Muscle of leg (tissue), 11 donors: ENCODE measurements around the gene COL18A1. TPM values are rescaled to one million over a fixed set of nuclear protein-coding genes. Genes with fewer than 3 reads are reported as not detected.

Experiments used
- DNase-seq: peaks from one replicate; pipeline ENCODE4 v3.0.0; 2013
- H3K27ac ChIP-seq: one replicate; pipeline ENCODE4 v1.5.1; 2013; ENCODE audit warnings: mild to moderate bottlenecking, low read length, control low read depth
- H3K27me3 ChIP-seq: one replicate; pipeline ENCODE4 v1.6.1; 2013; ENCODE audit warnings: low read length; ENCODE audit not compliant: control insufficient read depth, insufficient read depth
- H3K36me3 ChIP-seq: one replicate; pipeline ENCODE4 v1.6.1; 2013; ENCODE audit warnings: low read length; ENCODE audit not compliant: control insufficient read depth, insufficient read depth
- H3K4me1 ChIP-seq: one replicate; pipeline ENCODE4 v1.6.1; 2013; ENCODE audit warnings: low read length; ENCODE audit not compliant: control insufficient read depth, insufficient read depth
- H3K4me3 ChIP-seq: one replicate; pipeline ENCODE4 v1.5.1; 2013; ENCODE audit warnings: low read length, control low read depth
- H3K9me3 ChIP-seq: replicated peaks from 2 replicates; pipeline ENCODE4 v1.6.1; 2013; ENCODE audit warnings: low read depth, low read length; ENCODE audit not compliant: control insufficient read depth
- WGBS: methylation state at CpG from one replicate; pipeline ENCODE4 v1.1.5; 2013; ENCODE audit warnings: missing lambda C conversion rate; ENCODE audit not compliant: insufficient coverage; 5-methylcytosine and 5-hydroxymethylcytosine counted together
- polyA plus RNA-seq, 8 donors: library from polyadenylated mRNA; unstranded; fragments of 120-200 nt; gene quantifications; one replicate each; pipeline versions ENCODE4 v1.2.1 to v1.2.3, GENCODE V29; 2013; ENCODE audit warnings: inconsistent platforms in 1 of 8, low replicate concordance in 1 of 8; ENCODE audit not compliant: insufficient read length in 8 of 8, insufficient read depth in 1 of 8
- total RNA-seq: library from RNA; stranded (reverse); fragments of 120-200 nt; gene quantifications from one replicate; pipeline ENCODE4 v1.2.4, GENCODE V29; 2013

COL18A1 gene
- total and polyA plus RNA-seq, 9 donors = 58.4 to 141 (median 95.6) TPM

GRCh38 chr21:45464309-45464708 lies 59.3 kb downstream of the COL18A1 start:
- no peak overlapping the region for H3K4me3 ChIP-seq
- no peaks in the 10 kb centered on the region for H3K27me3 ChIP-seq
- no peak overlapping the region for H3K27ac ChIP-seq
- H3K9me3 ChIP-seq = peaks cover 14% of the 10 kb centered on the region
- peaks cover 29% of the 10 kb centered on the region for H3K4me1 ChIP-seq
- H3K36me3 ChIP-seq = peaks cover 16% of the 10 kb centered on the region
- WGBS = no CpG with 5 or more reads among the region's 5 CpGs
- no peak for DNase-seq

- Histone ChIP-seq H3K9me3 (peaks cover 14% of the 10 kb centered on the region), H3K4me3 (no peak overlapping the region), H3K27ac (no peak overlapping the region), H3K27me3 (no peaks in the 10 kb centered on the region), H3K4me1 (peaks cover 36% of the 10 kb centered on the region), H3K36me3 (peaks cover 18% of the 10 kb centered on the region)
- 51% methylated on average over 7 of the region's 16 CpGs for WGBS
- DNase-seq = no peak
These were observed 60.1 kb downstream of the COL18A1 start for GRCh38 chr21:45465105-45465504.

DNA sequence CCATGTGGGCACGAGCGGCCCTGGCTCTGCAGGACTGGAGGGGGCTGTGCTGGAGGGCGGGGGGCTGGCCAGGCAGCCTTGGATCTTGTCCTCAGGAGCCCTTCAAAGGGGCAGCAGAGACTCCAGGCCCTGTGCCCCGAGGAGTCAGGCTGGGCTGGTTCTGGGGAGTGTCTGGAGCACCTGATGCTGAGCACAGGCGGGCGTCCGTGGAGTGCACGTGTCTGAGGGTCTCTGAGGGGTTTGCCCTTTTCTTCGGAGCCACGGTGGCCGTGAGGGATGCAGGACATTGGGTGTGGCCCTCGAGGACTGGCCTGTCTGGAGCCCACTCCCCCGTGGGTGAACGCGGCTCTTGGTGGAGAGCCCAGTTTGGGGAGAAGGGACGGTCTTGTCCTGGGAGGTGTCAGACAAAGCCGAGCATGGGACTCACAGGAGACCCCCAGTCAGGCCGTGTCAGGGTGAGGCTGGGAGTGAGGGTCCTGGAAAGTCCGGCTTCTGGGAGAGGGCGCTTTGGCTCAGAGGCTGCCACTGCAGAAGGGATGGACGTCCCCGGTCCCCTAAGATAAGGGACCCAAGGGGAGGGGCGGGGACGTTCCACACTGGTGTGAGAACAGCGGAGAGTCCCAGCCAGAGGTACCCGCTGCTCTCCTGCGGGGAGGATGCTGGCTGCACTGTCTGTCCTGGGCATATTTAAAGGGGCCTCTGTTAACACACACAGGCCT lies 60.8 kb downstream of the COL18A1 start:
- peaks cover 18% of the 10 kb centered on the region for H3K36me3 ChIP-seq
- peaks cover 14% of the 10 kb centered on the region for H3K9me3 ChIP-seq
- WGBS = 73% methylated on average over 16 of the region's 27 CpGs
- H3K27me3 ChIP-seq = no peaks in the 10 kb centered on the region
- no peak for DNase-seq
- H3K4me1 ChIP-seq = peaks cover 39% of the 10 kb centered on the region
- H3K27ac ChIP-seq = no peak overlapping the region
- H3K4me3 ChIP-seq = no peak overlapping the region

DNA sequence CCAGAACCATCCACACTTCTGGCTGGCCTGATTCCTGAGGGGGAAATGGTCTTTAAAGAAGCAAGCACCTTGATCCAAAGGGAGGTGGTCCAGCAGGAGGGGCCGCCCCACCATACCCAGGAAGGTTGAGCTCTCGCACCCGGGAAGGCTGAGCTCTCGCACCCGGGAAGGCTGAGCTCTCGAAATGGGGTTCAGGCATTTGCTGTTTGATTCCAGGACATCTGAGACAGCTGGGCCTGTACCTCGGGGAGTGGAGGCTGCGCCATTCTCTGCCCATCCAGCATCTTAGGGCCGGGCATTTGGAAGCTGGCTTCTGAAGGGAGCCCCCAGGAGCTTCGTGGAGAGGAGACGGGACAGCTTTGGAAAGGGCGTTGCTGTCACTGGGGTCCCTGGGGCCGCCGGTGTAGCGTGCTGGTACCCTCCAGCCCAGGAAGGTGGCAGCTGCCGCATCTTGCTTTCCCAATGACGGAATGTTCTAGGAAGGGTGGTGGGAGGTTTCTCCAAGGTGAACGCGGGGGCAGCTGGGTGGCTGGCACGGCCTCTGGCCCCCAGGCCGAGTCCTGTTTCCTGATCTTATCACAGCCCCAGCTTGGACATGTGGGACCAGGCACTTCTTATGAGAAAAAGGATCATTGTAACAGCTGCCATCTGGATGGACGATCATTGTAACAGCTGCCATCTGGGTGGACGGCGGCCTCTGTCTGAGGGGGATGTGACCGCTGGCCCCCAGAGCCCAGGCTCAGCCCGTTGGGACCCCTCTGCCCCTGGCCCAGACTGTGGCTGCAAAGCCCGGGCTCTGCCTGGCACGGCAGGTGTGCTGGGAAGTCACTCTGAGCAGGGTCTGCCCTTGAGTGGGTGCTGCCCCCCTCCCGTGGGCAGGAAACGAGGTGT lies 61.6 kb downstream of the COL18A1 start:
- WGBS = 63% methylated on average over 28 of the region's 30 CpGs
- peak; percentile 58 for DNase-seq
- no peak overlapping the region for H3K4me3 ChIP-seq
- no peaks in the 10 kb centered on the region for H3K27me3 ChIP-seq
- H3K9me3 ChIP-seq = peaks cover 7% of the 10 kb centered on the region
- H3K4me1 ChIP-seq = peaks cover 47% of the 10 kb centered on the region
- H3K36me3 ChIP-seq = peaks cover 14% of the 10 kb centered on the region
- peak overlapping the region; percentile 13 for H3K27ac ChIP-seq

GRCh38 chr21:45467221-45467779 lies 62.3 kb downstream of the COL18A1 start:
- peaks cover 14% of the 10 kb centered on the region for H3K36me3 ChIP-seq
- H3K4me1 ChIP-seq = peaks cover 54% of the 10 kb centered on the region
- no peaks in the 10 kb centered on the region for H3K27me3 ChIP-seq
- no peak for DNase-seq
- peaks cover under 1% of the 10 kb centered on the region for H3K9me3 ChIP-seq
- no peak overlapping the region for H3K27ac ChIP-seq
- WGBS = 91% methylated on average over 24 of the region's 25 CpGs
- no peak overlapping the region for H3K4me3 ChIP-seq

GRCh38 chr21:45468051-45468970 lies 63.3 kb downstream of the COL18A1 start:
- Histone ChIP-seq H3K27me3 (no peaks in the 10 kb centered on the region), H3K36me3 (peaks cover 14% of the 10 kb centered on the region), H3K4me1 (peaks cover 62% of the 10 kb centered on the region), H3K4me3 (no peak overlapping the region), H3K27ac (no peak overlapping the region), H3K9me3 (no peaks in the 10 kb centered on the region)
- WGBS = 88% methylated on average over 42 of the region's 45 CpGs
- DNase-seq = no peak

DNA sequence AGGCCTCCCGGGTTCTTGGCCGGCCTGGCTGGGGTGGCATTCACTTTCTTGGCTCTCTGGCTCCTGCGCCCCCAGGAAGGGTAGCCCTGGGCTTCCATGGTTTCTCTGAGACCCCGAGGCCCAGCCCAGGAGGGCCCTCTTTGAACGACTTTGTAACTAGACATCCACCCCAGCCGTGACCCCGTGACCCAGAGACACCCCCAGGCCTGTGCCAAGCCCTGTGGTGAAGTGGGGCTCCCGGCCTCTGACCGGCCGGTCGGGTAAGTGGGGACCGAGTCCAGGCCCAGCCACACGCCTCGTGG lies 64.0 kb downstream of the COL18A1 start:
- Histone ChIP-seq H3K27me3 (no peaks in the 10 kb centered on the region), H3K4me3 (no peak overlapping the region), H3K4me1 (peaks cover 62% of the 10 kb centered on the region), H3K27ac (no peak overlapping the region), H3K36me3 (peaks cover 14% of the 10 kb centered on the region), H3K9me3 (no peaks in the 10 kb centered on the region)
- 89% methylated on average over 14 of the region's 14 CpGs for WGBS
- DNase-seq = no peak

GRCh38 chr21:45469273-45470086 lies 64.5 kb downstream of the COL18A1 start:
- H3K4me1 ChIP-seq = peaks cover 62% of the 10 kb centered on the region
- no peaks in the 10 kb centered on the region for H3K9me3 ChIP-seq
- no peak overlapping the region for H3K4me3 ChIP-seq
- WGBS = 67% methylated on average over 21 of the region's 24 CpGs
- no peak for DNase-seq
- no peaks in the 10 kb centered on the region for H3K27me3 ChIP-seq
- H3K27ac ChIP-seq = peak overlapping the region; percentile 55
- H3K36me3 ChIP-seq = peaks cover 15% of the 10 kb centered on the region

DNA sequence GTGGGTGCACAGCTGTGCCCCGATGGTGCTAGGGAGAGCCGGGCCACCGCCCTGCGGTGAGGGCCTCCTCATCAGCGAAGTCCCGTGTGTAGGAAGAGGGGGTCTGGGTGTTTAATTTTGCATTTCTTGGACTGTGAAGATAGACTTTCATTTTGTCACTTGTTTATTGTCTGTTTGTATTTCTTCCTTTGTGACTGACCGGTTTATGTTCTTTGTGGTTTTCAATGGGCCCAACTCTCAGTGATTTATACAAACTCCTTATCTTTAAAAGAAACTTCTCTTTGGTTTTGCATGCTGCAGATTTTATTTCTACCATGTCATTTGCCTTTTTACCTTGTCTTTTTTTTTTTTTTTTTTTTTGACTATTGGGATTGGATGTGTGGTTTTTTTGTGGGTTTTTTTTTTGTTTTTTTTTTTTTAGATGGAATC lies 65.1 kb downstream of the COL18A1 start:
- peaks cover 20% of the 10 kb centered on the region for H3K36me3 ChIP-seq
- DNase-seq = no peak
- H3K27me3 ChIP-seq = no peaks in the 10 kb centered on the region
- H3K27ac ChIP-seq = peak overlapping the region; percentile 55
- WGBS = no CpG with 5 or more reads among the region's 7 CpGs
- peaks cover 62% of the 10 kb centered on the region for H3K4me1 ChIP-seq
- no peaks in the 10 kb centered on the region for H3K9me3 ChIP-seq
- no peak overlapping the region for H3K4me3 ChIP-seq
